Panc1 (cell line): ENCODE data around the gene RAB1B. TPM values are rescaled to one million over a fixed set of nuclear protein-coding genes. Genes with fewer than 3 reads are reported as not detected.

Source experiments
- ATAC-seq: fragments of 200-7000 bp; cut with Tn5 transposase; 2 replicates; pipeline ENCODE4 v1.9.1; 2020; ENCODE audit warnings: mild to moderate bottlenecking, moderate library complexity
- BruUV-seq: library from RNA; stranded (reverse); fragments of 400-500 nt; replicated peaks from 2 replicates; lab custom pipeline; 2021; lab: Mats Ljungman, UMichigan
- CTCF ChIA-PET: fragments of 300-600 bp; sonication (Branson Sonifier 250); formaldehyde crosslinking; loops from one replicate; lab custom pipeline; 2022; ENCODE audit warnings: antibody characterized with exemption; lab: Charles Lee
- POLR2A ChIA-PET: fragments of 300-600 bp; sonication (Branson Sonifier 250); formaldehyde crosslinking; loops from one replicate; lab custom pipeline; 2022; ENCODE audit warnings: antibody characterized with exemption; lab: Charles Lee
- DNase-seq: peaks from one replicate; pipeline ENCODE4 v3.0.0-alpha.2; 2010; ENCODE audit warnings: low read depth, low spot score
- H3K27ac ChIP-seq: 2 replicates; pipeline ENCODE4 v1.5.1; 2011; ENCODE audit warnings: mild to moderate bottlenecking, low read length, inconsistent platforms
- H3K27me3 ChIP-seq: fragments of 200-500 bp; sonication (Bioruptor generic); 2 replicates; pipeline ENCODE4 v1.6.0; 2014; ENCODE audit warnings: low read length, inconsistent platforms; ENCODE audit not compliant: control insufficient read depth, insufficient read depth
- H3K36me3 ChIP-seq: fragments of 200-500 bp; sonication (Bioruptor generic); 2 replicates; pipeline ENCODE4 v1.5.1; 2014; ENCODE audit warnings: inconsistent platforms, mild to moderate bottlenecking, low read length, moderate library complexity; ENCODE audit not compliant: control insufficient read depth, insufficient read depth
- H3K4me1 ChIP-seq: 2 replicates; pipeline ENCODE4 v1.5.1; 2011; ENCODE audit warnings: inconsistent platforms, mild to moderate bottlenecking, low read length, moderate library complexity; ENCODE audit not compliant: control insufficient read depth, insufficient read depth
- H3K4me3 ChIP-seq, 2 experiments: 2 replicates each; pipeline ENCODE4 v1.5.1; 2011 to 2012; ENCODE audit warnings: low read depth in 2 of 2, low read length in 2 of 2, mild to moderate bottlenecking in 2 of 2, inconsistent platforms in 1 of 2, moderate library complexity in 1 of 2
- H3K9me3 ChIP-seq: fragments of 200-500 bp; sonication (Bioruptor generic); 2 replicates; pipeline ENCODE4 v1.5.1; 2014; ENCODE audit warnings: low read depth, mild to moderate bottlenecking, inconsistent platforms, low read length, moderate library complexity; ENCODE audit not compliant: control insufficient read depth, insufficient read depth
- CTCF ChIP-seq: fragments of 450-650 bp; IDR thresholded peaks from 2 replicates; pipeline ENCODE4 v1.5.1; 2017; ENCODE audit warnings: mild to moderate bottlenecking
- POLR2AphosphoS5 ChIP-seq: IDR thresholded peaks from 2 replicates; pipeline ENCODE4 v1.6.1; 2012; ENCODE audit warnings: mild to moderate bottlenecking, low read depth, low read length, moderate library complexity
- REST ChIP-seq, 2 experiments: IDR thresholded peaks; 2 replicates each; pipeline ENCODE4 v1.6.1; 2011 to 2012; ENCODE audit warnings: low read depth in 2 of 2, control low read depth in 1 of 2, low read length in 1 of 2, mild to moderate bottlenecking in 1 of 2, moderate library complexity in 1 of 2; ENCODE audit not compliant: insufficient read depth in 1 of 2
- SIN3A ChIP-seq: IDR thresholded peaks from 2 replicates; pipeline ENCODE4 v1.6.1; 2012; ENCODE audit warnings: low read depth, mild to moderate bottlenecking, low read length, moderate library complexity, borderline replicate concordance; ENCODE audit not compliant: insufficient read depth
- TCF7L2 ChIP-seq: IDR thresholded peaks from 2 replicates; pipeline ENCODE4 v1.6.1; 2011; ENCODE audit warnings: mild to moderate bottlenecking, low read depth, low read length, inconsistent platforms
- in situ Hi-C: cut with HindIII; loops from 2 replicates; pipeline ENCODE4 v1.10.0; 2016; ENCODE audit warnings: low sequenced_read_pairs, low pct_unique_long_range_greater_than_20kb
- intact Hi-C: fragments of 100-400 bp; cut with micrococcal nuclease; formaldehyde crosslinking; loops from one replicate; pipeline ENCODE4 v1.10.0; 2022; ENCODE audit not compliant: unreplicated experiment
- total RNA-seq: library from RNA; stranded (reverse); gene quantifications from one replicate; pipeline ENCODE4 v1.2.1, GENCODE V29; 2021; ENCODE audit not compliant: unreplicated experiment

Gene RAB1B
- total RNA-seq, 1 experiment from 2014 or later: 256 TPM

- in situ Hi-C loops: no loop called here
- no peaks in the 10 kb centered on the region for H3K4me1 ChIP-seq
- POLR2A ChIA-PET: no interaction called here
- no peaks in the 10 kb centered on the region for H3K27me3 ChIP-seq
- TF ChIP-seq REST (IDR thresholded peaks at IDR 0.05; ENCODE audit: insufficient read depth in 1 of 2, low read depth in 2 of 2, low read length in 1 of 2) (no peak), TCF7L2 (no peak), SIN3A (no peak), POLR2AphosphoS5 (no peak), CTCF (no peak)
- H3K36me3 ChIP-seq: peaks cover 6% of the 10 kb centered on the region; the same call in 1 of the 2 replicates
- H3K27ac ChIP-seq: no peak overlapping the region
- no TSS peak for BruUV-seq
- ATAC-seq (no peak), DNase-seq (no peak)
- CTCF ChIA-PET: no interaction called here
- H3K4me3 ChIP-seq: no peak overlapping the region
- intact Hi-C loops: no loop called here
- H3K9me3 ChIP-seq: no peaks in the 10 kb centered on the region
Observed at GRCh38 chr11:66228521-66228920, 39.9 kb upstream of the RAB1B start.

GRCh38 chr11:66230156-66230555 is 38.3 kb upstream of the RAB1B start:
- Histone ChIP-seq H3K4me3 (no peak overlapping the region), H3K36me3 (peaks cover 1% of the 10 kb centered on the region; the same call in 1 of the 2 replicates), H3K27ac (no peak overlapping the region), H3K4me1 (no peaks in the 10 kb centered on the region), H3K27me3 (no peaks in the 10 kb centered on the region), H3K9me3 (no peaks in the 10 kb centered on the region)
- TF ChIP-seq REST (IDR thresholded peaks at IDR 0.05; ENCODE audit: insufficient read depth in 1 of 2, low read depth in 2 of 2, low read length in 1 of 2) (no peak), TCF7L2 (no peak), SIN3A (no peak), CTCF (no peak), POLR2AphosphoS5 (no peak)
- in situ Hi-C loops: no loop called here
- intact Hi-C loops: no loop called here
- ChIA-PET CTCF (no interaction called here), POLR2A (no interaction called here)
- ATAC-seq (no peak), DNase-seq (no peak)
- TSS peak; percentile 23 for BruUV-seq
